HG03025 (cell line): ENCODE data around the gene DPP6.

Source experiments
- ATAC-seq: cut with Tn5 transposase; IDR thresholded peaks from one replicate; pipeline ENCODE4 v1.9.1; 2021; ENCODE audit warnings: mild to moderate bottlenecking, moderate library complexity; ENCODE audit not compliant: unreplicated experiment, low FRiP score

Gene DPP6

DNA sequence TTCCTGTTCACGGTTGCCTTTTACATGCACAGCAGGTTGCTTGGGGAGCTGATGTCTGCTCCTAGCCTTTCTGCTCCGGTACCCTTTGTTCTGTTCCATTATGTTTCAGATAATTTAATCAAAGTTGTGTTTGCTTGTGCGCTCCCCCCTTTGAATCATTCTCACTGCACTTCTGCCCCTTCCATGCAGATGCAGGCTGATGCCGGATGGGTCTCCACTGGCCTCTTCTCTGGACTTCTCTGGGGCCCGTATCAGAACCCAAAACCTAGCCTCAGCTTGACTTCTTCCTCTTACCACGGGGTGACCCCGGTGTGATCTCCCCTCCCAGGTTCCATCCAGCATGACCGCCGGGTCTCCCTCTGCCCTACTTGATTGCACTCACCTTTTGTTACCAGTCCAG lies 272.0 kb downstream of the DPP6 start:
- ATAC-seq = no peak

DNA sequence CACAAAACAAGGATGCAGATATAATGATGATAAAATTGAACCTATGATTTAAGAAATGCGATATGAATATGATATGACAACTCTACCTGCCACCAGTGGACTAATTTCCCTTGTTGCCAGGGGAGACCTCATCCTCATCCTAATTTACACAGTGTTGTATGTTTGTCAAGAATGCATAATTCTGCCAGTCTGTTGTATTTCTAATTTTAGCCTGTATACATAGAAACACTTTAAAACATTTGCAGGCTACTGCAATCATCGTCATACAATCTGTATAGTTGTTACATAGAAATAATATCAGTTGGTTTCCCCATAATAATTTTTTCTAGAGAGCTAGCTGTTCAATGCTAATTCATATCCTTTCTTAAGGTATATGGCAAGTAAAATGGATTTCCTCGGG lies 274.2 kb downstream of the DPP6 start:
- no peak for ATAC-seq

DNA sequence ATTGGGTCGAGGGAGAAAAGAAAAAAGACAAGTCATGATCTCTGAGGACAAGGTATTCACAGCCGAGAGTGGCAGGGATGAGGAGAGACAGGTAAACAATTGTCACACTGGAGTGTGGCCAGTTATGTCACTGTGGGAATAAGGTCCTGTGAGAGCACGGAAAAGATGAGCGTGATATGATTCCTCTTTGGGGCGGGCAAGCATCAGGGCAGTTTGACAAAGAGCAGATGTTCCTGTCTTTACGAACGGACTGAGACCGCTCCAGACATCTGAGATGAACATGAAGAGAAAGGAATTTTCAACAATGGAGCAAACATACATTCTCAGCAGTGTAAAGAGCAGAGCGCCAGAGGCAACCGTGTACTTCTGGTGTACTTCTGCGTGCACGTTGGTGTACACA lies 278.1 kb downstream of the DPP6 start:
- ATAC-seq = no peak

DNA sequence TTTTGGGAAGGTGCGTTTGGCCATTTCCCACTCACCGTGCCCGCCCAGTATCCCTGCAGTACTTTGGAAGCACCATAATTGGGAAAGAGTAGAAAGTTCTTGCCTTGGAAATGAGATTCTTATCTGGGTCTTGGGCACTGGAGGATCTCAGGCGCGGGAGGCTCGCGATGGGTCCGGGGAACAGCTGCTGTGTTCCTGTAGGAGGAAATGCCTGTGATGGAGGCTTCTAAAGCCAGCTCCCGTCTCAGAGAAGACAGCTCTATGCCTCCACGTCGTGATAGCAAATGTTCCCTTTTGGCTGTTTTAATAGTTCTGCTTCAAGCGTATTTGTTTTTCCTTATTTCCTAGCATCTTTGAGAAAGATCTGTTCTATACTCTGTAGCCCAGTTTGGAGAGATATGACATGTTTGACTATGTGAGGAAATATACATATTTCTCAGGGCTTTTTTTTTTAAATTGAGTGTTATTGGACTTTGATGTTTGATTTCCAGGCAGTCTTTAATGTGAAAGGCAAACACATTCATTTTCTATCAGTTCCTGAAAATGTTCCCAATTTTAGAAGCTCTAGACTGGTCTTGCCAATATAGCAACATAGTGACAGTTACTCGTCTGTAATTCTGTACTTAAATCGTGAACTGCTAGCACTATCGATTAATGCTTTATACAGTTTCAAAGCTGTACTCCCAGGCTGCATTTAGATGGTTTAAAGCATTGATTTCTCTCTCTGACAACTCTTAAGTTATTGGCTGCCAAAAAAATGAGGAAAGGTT lies 280.8 kb downstream of the DPP6 start:
- ATAC-seq = no peak

DNA sequence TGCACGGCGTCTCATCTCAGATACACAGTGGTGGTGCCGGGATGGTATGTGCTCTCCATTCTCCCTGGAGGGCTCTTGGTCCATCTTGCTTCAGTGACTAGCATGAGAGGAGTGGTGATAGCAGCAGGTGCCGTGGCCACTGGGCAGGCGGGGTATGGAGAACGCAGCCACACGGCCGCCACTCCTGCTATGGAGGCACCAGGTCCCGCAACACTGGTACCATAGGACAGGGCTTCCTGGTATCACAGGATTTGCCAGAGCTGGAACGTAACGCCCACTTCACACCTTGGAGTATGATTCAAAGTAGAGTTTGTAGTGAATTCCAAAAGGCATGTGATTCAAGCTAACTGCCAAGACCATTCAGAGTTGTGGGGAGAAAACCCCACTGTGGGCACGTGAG lies 284.1 kb downstream of the DPP6 start:
- no peak for ATAC-seq

DNA sequence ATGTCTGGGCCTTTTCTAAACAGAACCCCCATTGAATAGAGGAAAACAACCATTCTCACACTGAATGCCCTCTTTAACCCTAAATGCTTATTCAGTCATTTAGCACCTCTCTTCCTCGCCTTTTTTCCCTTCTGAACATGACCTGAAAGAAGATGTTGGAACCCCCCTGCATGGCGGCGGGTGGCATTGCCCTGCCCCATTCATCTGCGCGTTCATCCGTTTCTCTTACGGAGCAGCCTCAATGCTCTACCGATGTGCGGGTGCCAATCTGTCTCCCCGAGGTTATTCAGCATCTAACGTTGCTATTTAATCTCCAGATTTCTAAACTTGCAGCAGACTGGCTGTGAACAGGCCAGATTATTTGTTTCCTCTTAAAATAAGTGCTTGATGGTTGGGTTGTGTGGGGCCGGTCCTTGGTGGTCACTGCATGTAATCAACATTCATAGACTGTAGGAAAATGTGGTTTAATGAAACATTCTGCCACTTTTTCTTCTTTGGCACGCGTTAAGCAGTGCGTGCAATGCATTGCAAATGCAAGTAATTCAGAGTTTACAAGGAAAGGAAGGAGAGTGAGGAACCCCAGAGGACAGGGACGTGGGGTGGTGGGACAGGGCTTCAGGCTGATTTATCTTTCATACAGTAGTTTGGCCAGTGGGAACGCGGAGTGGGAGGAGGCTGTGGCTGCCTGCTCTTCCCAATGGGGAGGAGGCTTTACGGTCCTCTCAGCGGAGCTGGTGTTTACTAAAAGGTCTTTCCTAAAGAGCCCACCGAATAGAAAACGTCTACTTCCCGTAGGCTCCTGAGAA lies 286.7 kb downstream of the DPP6 start:
- ATAC-seq = no peak

DNA sequence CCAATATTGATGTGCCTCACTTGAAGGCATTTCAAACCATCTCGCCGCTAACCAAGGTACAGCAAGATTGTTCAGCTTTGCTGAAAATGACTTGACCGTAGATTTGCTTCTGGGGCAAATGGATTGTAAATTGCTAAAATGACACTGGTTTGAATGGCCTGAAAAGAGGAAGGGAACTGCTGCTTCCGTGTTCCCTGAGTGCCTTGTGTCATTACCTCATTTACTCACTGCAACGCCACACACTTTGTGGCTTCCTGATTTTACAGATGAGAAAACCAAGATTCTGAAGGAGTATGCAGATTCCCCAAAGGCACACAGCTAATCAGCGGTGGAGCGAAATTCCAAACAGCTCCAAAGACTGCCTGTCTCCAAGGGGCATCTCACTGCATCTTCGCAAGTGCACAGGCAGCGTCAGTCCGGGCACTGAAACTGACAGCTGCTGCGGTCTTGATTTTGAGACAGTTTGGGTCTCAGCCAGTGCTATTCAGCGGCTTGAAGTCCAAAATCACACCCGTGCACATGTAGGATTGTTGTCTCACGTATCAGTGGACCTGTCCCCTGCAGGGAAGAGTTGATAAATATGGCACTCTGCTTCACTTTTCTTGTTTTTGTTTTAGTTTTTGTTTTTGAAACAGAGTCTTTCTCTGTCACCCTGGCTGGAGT lies 290.9 kb downstream of the DPP6 start:
- ATAC-seq = no peak

DNA sequence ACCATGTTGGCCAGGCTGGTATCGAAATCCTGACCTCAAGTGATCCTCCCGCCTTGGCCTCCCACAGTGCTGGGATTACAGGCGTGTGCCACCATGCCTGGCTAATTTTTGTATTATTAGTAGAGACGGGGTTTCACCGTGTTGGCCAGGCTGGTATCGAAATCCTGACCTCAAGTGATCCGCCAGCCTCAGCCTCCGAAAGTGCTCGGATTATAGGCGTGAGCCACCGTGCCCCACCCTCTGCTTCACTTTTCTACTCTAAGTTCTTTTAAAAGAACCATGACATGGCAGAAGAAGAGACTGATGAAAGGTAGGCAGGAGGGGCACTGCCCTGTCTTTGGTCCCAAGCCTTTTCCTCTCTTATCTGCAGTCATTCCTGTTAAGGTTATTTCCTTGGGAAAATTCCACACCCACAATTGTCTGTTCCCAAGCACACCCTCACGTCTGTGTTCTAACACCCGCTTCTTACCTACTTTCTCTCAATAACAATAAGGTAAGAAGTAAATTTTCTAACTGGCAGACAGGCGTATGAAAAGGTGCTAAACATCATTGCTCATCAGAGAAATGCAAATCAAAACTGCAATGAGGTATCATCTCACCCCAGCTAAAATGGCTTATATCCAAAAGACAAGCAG lies 291.7 kb downstream of the DPP6 start:
- ATAC-seq = no peak

DNA sequence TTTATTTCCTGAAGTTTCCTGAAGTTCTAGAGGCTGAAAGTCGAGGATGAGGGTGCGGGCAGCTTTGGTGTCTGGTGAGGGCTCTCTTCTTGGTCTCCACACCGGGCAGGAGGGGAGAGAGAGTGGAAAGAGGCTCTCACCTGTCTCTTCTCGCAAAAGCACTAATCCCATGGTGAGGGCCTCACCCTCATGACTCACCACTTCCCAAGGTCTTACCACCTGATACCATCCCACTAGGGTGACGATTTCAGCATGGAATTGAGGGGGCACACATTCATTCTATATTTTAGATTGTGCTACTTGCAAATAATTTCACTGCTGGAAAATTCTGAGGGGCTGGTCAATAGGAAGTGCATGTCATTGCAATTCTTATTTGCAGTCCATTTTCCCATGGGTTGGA lies 292.9 kb downstream of the DPP6 start:
- no peak for ATAC-seq

DNA sequence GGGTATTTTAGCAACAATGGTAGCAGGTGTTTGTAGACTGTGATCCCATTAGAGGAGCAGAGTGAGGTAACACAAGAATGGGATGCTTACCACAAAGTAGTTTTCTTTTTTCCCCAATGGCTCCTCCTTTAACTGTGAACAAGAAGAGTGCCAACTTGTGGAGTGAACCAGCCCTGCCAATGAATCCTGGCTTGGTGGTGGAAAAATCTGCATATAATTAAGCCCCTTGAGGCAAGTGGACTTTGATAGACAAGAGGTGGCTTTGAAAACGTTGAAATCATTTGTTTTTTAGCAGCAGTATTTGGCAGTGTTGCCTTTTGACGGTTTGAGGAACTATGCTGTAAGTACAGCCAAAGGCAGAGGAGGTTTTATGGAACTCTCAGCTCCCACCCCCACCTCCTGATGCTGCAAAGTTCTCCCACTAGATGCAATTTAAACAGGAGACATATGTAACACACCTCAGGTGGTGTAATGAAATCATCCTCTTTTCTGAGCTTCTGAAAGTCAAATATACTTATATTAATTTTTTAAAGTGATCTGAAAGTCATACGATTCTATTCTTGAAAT lies 295.6 kb downstream of the DPP6 start:
- ATAC-seq = no peak

DNA sequence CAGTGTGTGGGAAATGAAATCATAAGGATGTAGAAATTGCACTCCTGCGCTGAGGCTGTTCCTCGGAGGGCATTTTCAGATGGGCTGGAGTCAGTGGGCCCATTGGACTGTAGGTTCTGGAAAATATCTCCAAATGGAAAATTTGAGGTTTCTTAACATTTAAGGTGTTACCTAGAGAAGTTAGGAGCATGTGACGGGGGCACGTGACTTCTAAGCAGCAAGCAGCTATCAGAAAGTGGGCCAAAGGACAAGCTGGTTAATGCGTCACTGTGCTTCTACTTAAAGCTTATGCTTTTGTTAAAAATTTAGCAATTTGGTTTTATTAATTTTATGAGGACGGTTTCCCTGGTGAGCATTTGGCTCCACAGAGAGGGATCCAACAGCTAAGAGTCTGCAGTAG lies 298.7 kb downstream of the DPP6 start:
- no peak for ATAC-seq

DNA sequence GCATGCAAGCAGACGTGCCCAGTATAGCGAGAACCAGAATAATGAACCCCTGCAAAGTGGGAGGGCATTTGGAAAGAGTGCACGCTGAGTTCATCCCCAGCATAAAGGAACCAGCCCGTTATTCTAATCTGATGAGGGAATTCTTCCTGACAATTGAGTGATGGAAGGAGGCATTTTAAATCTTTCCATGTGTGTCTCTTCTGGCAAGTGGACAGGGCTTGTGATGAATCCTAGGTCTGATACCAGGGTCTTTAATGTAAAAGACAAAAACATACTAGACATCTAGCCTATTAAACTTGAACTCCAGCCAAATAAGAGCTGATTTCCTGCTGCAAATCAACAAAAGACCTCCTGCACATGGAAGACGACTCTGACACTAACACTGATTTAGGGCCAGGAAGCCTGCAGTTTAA lies 301.2 kb downstream of the DPP6 start:
- ATAC-seq = no peak

DNA sequence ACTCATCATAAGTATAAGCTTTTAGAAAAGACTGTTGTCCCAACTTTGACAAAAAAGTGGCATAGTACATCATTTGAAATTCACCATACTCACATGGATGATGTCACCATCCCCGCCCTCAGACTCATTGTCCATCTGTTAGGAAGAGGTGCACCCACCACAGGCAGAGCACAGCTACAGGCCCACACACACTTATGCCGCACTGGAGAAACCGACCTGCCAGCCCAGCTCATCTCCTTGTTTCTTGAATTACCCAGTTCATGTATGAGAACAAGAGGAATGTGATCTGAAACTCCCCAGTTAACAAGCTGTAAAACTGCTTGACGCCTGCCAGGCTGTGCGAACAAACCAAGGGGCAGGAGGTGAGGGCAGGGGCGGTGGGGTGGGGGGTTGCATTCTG lies 312.0 kb downstream of the DPP6 start:
- no peak for ATAC-seq

DNA sequence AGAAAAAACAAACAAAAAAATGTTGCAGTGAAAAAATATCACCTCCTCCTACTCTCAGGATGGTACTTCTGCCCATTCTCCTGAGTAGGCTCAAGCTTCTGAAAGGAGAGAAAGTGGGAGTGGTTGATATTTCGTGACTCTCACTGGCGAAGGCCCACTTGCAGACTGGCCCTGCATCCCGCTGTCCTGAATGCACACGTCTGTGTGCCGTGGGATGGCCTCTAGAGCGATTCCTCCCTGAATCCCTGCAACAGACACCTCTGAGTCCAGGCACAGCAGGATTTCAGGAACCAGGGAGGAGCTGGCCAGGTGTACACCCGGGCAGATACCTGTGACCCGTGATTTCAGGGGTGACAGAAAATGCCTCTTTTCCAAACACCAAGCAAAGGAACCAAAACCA lies 319.2 kb downstream of the DPP6 start:
- ATAC-seq = no peak

DNA sequence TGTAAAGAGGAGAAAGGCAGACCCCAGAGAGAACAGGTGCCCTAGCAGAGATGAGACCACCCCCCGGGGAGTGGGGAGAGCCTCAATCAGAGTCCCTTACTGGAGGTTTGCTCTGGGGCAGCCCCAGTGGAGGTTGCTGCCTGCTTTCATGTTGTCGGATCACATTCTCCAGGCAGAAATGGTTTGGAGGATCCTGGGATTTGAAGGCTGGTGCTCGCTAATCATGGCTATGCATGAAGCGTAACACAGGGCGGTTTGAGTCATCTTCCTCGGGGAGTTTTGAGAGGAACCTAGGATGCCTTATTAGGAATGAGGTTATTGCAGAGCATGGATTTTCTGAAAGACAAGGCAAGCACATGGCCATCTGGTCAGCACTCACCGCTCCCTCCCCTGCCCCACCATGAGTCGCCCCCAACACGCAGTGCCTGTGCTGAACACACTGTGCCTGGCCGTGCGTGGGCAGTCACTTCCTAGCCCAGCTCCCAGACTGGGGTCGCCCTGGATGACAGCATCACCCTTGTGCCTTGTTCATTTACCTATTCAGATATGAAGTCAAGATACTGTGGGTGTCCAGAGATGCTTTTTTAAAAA lies 319.9 kb downstream of the DPP6 start:
- no peak for ATAC-seq

DNA sequence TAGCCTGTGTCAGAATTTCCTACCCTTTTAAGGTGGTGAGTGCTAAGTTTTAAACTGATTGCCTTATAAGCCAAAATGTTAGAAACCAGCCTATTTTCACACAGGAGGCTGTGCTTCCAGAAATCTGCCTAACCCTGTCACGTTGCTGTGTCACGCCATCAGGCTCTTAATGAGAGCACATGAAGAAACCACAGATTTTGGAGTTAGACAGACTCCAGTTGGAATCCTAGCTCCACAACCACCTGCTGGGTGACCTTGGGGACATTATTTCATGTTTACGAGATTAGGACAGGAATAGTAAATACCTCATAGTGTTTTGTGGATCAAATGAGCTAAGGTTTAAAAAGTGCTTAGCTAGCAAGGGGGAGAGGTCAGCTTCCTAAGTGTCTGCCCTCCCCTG lies 321.8 kb downstream of the DPP6 start:
- no peak for ATAC-seq

DNA sequence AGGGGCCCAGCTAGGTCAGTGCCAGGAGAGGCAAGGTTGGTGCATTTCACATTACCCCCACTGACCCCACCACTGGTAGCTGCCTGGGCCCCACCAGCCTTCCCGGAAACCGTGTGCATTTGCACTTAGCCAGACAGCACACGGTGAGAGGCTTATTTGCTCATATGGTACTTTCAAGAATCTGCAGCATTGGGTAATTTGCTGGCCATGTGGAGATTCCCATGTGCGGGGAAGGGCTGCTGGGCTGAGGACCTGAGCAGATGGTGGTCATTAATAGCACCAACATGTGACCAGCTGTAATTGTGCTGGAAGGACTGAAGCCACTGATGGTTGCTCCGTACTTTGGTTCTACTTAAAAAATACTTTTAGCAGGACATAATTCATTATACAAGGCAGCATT lies 323.8 kb downstream of the DPP6 start:
- ATAC-seq = no peak

DNA sequence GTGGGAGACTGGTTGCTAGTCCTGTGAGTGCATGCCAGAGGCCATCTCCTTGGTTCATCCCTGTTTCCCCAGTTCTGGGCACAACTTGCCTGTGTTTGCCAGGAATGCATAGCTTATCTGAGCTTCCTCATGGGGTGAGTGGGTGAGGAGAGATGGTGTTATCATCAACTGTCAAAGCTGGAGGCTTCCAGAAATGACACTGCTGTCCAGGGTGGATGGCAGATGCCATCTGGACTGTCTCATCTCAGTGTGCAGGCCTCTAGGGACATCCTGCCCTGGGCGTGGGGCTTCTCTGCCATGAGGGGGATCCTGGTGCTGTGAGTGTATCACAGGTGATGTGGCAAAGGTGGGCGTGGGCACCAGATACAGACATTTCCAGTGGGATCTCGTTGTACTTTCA lies 328.6 kb downstream of the DPP6 start:
- ATAC-seq = no peak

DNA sequence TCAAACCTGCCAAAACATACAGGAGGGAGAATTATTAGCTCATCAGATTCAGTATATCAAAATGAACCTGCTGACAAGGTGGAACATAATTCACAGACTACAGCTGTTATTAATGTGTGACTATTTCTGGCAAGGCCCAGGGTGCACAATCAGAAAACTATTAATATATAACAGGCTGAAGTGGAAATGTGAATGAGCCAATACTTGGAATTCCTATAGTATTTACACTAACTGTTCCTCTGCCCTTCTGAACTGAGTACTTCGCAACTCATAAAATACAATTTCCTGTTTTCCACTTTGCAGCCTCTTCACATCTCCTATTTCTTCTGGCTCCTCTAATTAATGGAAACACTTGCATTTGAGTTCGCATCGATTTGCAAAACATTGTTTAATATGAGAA lies 330.8 kb downstream of the DPP6 start:
- no peak for ATAC-seq

DNA sequence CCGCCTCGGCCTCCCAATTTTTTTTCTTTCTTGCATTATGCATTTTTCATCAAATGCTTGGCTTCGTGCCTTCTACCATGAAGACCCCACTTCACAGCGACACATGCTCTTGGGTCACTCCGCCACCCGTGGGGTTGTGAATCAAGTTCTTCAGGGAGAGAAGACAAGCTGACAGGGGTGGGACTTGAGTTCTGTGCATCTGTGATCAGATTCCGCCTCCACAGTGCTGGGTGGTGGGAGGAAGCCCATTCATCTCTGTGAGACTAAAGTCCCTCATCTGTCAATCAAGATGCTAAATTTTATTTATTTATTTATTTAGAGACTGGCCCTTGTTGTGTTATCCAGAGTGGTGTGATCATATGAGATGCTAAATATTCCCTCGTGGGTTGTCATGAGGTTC lies 333.0 kb downstream of the DPP6 start:
- ATAC-seq = no peak
